ENCODE data around the gene SYCE3.

The SYCE3 gene

GRCh38 chr22:50584106-50585096 lies 21.7 kb upstream of the SYCE3 start:
- TF ChIP-seq CTCF (IDR thresholded peaks at IDR 0.05; ENCODE audit: insufficient read depth, low read depth, low read length, missing control alignments), result no peak
- H3K4me3 ChIP-seq (ENCODE audit: low read length), result no peak overlapping the region
- DNase-seq (ENCODE audit: low read depth), result no peak

GRCh38 chr22:50583294-50583861 lies 20.7 kb upstream of the SYCE3 start:
- no peak for DNase-seq (ENCODE audit: low read depth)
- H3K4me3 ChIP-seq (ENCODE audit: low read length), result peak overlapping the region; percentile 81
- no peak for TF ChIP-seq CTCF (IDR thresholded peaks at IDR 0.05; ENCODE audit: insufficient read depth, low read depth, low read length, missing control alignments)

- no peak for TF ChIP-seq CTCF (IDR thresholded peaks at IDR 0.05; ENCODE audit: insufficient read depth, low read depth, low read length, missing control alignments)
- peak within 1 kb of the TSS; percentile 81 for H3K4me3 ChIP-seq (ENCODE audit: low read length)
- DNase-seq (ENCODE audit: low read depth), result peak; percentile 99
These were observed 20.0 kb upstream of the SYCE3 start, which contains the start of gene CHKB for GRCh38 chr22:50582493-50583293. Gene CHKB, minus strand, starts transcription at chr22:50582849. Its CDS starts 68 bp downstream, at chr22:50582781.

- peak overlapping the region; percentile 72 for H3K4me3 ChIP-seq (ENCODE audit: low read length)
- no peak for TF ChIP-seq CTCF (IDR thresholded peaks at IDR 0.05; ENCODE audit: insufficient read depth, low read depth, low read length, missing control alignments)
- DNase-seq (ENCODE audit: low read depth), result peak; percentile 33
These were observed 19.3 kb upstream of the SYCE3 start for GRCh38 chr22:50581950-50582492.

GRCh38 chr22:50581031-50581949 lies 18.6 kb upstream of the SYCE3 start:
- peak overlapping the region; percentile 72 for H3K4me3 ChIP-seq (ENCODE audit: low read length)
- no peak for DNase-seq (ENCODE audit: low read depth)
- TF ChIP-seq CTCF (IDR thresholded peaks at IDR 0.05; ENCODE audit: insufficient read depth, low read depth, low read length, missing control alignments), result no peak

Measured in epithelial cell of esophagus (primary cell).